ENCODE data around the gene TANK.

GRCh38 chr2:161124201-161124600 lies 36.0 kb upstream of the TANK start:
- TF ChIP-seq CTCF (conservative IDR thresholded peaks at IDR 0.05; ENCODE audit: low read length): no peak
- no peak for TF ChIP-seq EZH2phosphoT487 (IDR thresholded peaks at IDR 0.05; ENCODE audit: borderline replicate concordance, low read depth, low read length)

Measured in OCI-LY7 (cell line).